Endometrial microvascular endothelial cells (primary cell): ENCODE data around the gene KHNYN. TPM values are rescaled to one million over a fixed set of nuclear protein-coding genes. Genes with fewer than 3 reads are reported as not detected.
"Not testable (repeated sequence)": the region's sequence is repeated elsewhere in the genome, so short reads cannot be mapped to it uniquely, and the experiment has no call there.

ENCODE experiments used
- in situ Hi-C: cut with HindIII; loops from 2 replicates; pipeline ENCODE4 v1.10.0; 2017; ENCODE audit warnings: low sequenced_read_pairs, low pct_unique_long_range_greater_than_20kb; ENCODE audit errors: inconsistent ontology term
- total RNA-seq: library from RNA; depleted of rRNA; stranded (reverse); fragments of >200 nt; gene quantifications from one replicate; pipeline ENCODE4 v1.2.3, GENCODE V29; 2015; ENCODE audit errors: inconsistent ontology term

Gene KHNYN
- total RNA-seq, 1 donor from 2014 or later, result 46.6 TPM

DNA sequence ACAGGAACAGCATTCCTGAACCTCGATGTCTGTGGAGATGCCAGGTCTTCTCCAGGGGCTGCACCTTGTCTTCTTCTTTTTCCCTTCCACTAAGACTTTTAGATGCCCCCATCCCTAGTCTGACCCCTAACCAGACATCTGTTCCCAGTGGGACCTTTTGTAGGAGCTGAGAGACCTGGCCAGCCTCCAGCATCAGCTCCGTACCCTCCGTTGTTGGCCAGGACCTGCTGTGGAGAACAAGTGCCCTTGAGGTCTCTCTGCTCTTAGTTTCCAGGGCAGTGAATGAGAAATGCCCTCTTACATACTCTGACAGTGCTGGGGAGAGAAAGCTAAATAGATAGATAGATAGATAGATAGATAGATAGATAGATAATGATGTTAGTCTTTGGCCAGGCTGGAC is 29.6 kb downstream of the KHNYN start:
- in situ Hi-C loops, result no loop called here

DNA sequence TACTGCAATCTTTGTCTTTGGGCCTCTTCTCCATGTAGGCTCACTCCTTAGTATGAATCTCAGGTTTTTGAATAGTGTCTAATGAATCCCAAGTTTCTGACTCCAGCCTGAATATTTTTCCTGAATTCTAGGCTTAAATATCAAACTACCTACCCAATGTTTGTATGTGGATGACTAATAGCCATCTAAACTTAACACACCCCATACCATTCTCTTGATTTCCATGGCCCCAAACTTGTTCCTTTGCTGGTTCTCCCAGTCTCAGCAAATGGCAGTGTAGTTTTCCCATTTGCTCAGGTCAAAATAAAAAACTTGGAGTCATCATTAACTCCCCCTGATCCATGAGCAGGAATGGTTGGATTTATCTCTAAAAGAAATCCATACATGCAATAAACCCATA is 31.6 kb downstream of the KHNYN start:
- in situ Hi-C loops, result no loop called here

DNA sequence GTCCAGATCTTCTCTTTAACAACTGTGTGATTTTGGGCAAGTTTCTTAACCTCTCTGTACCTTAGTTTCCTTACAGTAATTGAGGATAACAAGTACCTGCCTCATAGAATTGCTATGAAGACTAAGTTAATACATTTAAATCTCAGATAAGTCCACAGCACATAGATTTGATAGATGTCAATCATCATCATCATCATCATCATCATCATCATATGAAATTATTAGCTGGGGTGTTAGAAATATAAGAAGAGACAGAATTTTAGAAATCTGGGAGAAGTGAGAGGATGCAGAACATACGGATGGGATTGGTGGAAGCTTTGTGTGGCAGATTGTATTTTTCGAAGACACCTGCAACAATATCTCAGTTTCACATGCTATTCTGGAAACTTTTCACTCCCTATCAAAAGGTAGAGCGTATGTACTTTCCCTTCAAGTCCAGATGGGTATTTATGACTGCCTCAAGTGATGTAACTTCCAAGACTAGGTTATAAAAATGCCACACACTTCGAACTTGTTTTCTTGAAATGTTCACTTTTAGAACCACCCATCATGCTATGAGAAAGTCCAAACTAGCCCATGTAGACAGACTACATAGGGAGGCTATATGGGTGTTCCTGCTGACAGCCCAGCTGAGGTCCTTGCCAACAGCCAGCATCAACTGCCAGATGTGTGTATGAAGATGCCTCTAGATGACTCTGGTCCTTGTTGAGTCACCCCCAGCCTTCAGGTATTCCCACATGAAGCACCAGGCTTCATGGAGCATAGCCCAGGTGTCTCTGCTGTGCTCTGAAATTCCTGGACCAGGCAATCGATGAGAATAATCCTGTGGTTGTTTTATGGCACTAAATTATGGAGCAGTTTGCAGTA is 33.5 kb downstream of the KHNYN start:
- in situ Hi-C loops, result no loop called here

DNA sequence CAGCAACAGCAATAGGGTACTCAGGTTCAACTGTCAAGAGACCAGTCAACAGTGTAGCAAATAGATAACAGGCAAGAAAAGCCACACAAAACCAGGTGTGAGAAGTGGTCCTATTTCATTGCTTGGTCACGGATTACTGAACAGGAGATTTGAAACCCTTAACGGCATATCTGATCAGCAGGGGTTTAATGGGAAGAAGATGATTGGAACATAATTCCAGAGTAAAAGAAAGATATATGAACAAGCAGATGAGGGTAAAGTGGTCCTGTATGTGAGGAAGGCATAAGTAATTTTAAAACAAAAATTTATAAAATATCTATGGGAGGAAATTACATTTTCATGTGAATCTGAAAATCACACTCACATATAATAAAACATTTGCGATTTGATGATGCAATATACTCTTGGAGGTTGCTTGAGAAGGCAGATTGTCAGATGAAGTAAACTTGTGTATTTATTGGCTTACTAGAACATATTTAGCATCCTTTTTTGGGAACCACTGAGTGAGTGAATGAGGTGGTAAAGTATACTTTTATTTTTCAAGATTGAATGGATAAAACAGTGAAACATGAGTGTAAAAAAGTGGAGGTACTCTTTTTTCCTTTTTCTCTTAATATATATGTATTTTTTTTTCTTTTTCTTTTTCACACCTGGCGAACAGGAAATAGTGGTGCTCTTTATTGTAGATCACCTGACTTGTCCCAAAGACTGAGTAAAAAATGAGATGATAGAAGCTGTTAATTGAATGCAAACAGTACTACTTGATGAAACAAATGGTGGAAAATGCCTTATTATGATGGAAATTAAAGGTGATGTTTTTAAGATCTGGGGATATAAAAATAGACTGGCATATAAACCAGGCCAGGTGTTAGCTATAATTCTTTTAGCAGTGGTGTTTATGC is 34.4 kb downstream of the KHNYN start:
- in situ Hi-C loops, result no loop called here

DNA sequence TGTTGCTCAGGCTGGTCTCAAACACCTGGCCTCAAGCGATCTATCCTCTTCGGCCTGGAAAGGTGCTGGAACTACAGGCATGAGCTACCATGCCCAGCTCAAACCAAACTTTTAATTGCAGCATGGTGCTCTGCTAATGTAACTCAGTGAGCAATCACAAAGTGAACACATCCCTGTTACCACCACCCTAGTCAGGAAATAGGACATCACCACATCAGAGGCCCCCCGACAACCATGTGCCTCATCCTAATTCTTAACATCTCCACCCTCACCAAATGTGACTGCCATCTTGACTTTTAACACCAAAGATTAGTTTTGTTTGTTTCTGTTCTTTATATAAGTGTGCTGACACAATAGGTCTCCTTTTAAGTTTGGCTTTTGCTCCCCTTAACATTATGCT is 35.6 kb downstream of the KHNYN start:
- in situ Hi-C loops, result no loop called here

DNA sequence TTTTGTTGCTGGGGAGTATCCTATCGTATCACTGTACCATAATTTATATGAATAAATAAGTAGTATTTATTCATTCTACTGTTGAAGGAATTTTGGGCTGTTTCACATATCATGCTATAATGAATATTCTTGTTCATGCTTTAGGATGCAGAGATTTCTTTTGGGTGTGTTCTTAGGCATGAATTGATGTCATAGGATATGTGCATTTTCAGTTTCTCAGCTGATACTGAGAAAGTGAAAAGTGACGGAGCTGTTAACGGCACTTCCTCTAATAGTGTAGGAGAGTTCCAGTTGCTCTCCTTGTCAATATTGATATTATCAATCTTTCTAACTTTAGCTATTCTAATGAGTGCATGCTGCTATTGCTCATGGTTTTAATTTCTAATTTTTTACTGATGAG is 36.1 kb downstream of the KHNYN start:
- in situ Hi-C loops, result no loop called here

DNA sequence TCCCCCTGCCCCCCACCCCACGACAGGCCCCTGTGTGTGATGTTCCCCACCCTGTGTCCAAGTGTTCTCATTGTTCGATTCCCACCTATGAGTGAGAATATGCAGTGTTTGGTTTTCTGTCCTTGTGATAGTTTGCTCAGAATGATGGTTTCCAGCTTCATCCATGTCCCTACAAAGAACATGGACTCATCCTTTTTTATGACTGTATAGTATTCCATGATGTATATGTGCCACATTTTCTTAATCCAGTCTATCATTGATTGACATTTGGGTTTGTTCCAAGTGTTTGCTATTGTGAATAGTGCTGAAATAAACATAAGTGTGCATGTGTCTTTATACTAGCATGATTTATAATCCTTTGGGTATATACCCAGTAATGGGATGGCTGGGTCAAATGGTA is 40.7 kb downstream of the KHNYN start:
- in situ Hi-C loops, result not testable (repeated sequence)

DNA sequence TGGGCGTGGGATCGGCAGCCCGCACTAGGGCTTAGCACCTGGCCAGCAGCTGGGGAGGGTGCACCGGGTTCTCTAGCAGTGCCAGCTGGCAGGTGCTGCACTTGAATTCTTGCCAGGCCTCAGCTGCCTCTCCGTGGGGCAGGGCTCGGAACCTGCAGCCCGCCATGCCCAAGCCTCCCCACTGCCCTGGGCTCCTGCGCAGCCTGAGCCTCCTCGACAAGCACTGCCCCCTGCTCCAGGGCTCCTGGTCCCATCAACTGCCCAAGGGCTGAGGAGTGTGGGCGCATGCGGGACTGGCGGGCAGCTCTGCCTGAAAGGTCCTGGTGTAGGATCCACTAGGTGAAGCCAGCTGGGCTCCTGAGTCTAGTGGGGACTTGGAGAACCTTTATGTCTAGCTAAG is 43.5 kb downstream of the KHNYN start:
- in situ Hi-C loops, result no loop called here

DNA sequence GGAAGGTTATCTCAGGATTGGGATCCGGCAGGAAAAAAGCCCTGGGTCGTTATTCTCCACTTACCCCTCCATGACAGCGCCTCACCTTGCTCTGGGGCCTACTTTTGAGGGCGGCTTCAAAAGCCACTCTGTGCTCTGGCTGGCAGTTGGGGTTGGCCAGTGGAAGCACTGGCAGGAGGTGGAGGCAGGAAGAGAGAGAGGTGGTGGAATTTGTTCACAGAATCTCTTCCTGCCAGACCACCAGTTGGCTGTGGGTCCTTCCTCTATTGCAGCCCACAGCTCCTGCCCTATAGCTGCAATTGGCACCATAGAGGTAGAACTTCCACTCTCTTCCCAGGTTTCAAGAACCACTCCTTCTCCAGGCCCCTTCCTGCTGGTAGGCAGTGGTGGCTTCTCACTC is 45.5 kb downstream of the KHNYN start:
- in situ Hi-C loops, result no loop called here

DNA sequence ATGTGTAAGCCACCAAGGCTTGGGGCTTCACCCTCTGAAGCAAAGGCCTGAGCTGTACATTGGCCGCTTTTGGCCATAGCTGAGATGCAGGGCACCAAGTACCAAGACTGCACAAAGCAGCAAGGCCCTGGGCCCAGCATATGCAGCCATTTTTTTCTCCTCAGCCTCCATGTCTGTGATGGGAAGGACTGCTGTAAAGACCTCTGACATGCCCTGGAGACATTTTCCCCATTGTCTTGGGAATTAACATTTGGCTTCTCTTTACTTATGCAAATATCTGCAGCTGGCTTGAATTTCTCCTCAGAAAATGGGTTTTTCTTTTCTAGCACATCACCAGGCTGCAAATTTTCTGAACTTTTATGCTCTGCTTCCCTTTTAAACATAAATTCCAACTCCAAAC is 50.2 kb downstream of the KHNYN start:
- in situ Hi-C loops, result not testable (repeated sequence)

DNA sequence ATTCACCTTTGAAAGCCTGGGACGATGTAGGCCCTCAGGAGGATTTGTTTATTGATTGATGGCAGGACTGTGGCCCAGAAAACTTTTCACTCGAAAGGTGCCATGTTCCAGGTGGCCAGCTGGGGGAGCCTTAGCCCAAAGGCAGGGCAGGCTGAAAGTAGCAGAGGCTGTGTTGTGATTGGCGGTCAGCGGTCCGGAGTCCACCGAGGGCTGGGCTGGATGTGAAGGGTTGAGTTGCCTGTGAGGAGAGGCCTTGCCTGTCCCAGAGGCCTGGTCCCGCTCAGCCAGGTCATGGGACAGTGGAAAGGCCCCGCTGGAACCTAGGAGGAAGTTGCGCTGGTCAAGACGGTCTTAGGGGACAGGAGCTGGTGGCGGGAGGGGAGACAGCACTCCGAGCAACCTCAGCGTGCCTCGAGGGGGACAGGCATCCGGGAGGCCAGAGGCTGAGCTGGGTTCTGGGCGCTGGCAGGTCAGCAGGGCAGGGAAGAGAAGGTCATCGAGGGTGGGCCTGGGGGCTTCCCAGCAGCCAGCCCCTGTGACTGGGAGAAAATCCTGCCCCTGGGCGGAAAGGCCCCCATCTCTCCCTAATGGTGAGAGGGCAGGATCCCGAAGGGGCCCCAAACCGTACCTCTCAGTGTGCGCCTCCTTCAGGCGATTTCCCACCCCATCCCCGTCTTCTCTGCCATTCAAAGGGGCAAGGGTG is 52.0 kb downstream of the KHNYN start:
- in situ Hi-C loops, result no loop called here

DNA sequence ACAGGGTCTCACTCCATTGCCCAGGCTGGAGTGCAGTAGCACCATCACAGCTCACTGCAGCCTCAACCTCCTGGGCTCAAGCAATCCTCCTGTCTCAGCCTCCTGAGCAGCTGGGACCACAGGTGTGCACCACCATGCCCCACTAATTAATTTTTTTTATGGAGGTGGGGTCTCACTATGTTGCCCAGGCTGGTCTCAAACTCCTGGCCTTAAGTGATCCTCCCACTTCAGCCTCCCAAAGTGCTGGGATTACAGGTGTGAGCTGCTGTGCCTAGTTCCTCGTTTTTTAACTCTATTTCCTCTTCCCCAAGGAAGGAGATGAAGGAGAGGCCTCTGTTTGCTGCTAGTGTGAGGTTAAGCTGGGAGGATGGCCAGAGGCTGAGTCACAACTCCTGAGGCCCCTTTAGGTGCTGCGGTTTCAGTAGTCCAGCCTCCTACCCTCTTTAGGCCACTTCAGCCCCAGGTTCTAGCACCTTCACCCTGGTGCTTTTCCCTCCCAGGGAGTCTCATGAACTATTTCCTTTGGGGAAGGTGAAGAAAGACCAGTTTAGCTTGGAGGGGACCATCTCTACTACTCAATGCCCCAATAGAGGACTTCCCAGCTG is 53.0 kb downstream of the KHNYN start:
- in situ Hi-C loops, result not testable (repeated sequence)

DNA sequence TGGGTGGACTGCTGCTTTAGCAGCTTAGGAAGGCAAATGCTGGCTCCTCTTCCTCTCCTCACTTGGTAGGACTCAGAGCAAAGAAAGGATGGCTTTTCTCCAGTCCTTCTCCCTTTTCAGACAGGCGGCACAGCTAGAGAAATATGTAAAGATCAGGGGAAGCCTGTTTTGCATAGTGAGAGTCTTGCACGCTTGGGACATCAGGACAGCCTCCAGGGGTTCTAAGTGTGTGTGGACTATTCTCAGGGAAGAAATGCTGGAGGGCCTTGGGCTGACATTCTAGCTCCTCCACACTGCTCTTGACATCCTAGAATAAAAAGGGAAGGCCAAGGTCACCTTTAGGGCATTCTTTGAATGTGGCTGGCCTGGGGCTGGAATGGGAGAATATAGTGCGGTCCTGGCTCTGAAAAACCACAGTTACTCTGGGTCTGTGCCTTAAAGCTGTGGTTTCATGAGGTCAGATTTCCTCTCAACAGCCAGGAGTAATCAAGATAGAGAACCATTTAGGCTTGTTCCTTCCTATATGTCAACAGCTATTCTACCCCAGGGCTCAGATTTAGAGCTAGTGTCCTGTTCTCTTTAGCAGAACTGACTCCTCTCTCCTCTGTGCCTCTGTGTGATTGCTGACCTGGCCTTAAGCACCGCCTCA is 54.0 kb downstream of the KHNYN start:
- in situ Hi-C loops, result no loop called here

Other genes with a start within 250 kb of the KHNYN start
- 85.0 TPM for gene IPO4, start 241.1 kb upstream of the KHNYN start, total RNA-seq
- gene TM9SF1, start 234.5 kb upstream of the KHNYN start, total RNA-seq, result 83.3 TPM
- gene TSSK4, start 224.3 kb upstream of the KHNYN start, total RNA-seq, result not detected
- gene CHMP4A, start 216.5 kb upstream of the KHNYN start, total RNA-seq, result 30.0 TPM
- 2.3 TPM for gene MDP1, start 213.9 kb upstream of the KHNYN start, total RNA-seq
- gene NEDD8, start 197.6 kb upstream of the KHNYN start, total RNA-seq, result 193 TPM
- 144 TPM for gene GMPR2, start 197.0 kb upstream of the KHNYN start, total RNA-seq
- 68.5 TPM for gene TINF2, start 187.3 kb upstream of the KHNYN start, total RNA-seq
- not detected for gene TGM1, start 166.8 kb upstream of the KHNYN start, total RNA-seq
- 59.6 TPM for gene RABGGTA, start 158.4 kb upstream of the KHNYN start, total RNA-seq
- 23.2 TPM for gene DHRS1, start 130.2 kb upstream of the KHNYN start, total RNA-seq
- gene NOP9, start 130.1 kb upstream of the KHNYN start, total RNA-seq, result 28.9 TPM
- gene CIDEB, start 122.0 kb upstream of the KHNYN start, total RNA-seq, result 20.7 TPM
- gene LTB4R2, start 119.8 kb upstream of the KHNYN start, total RNA-seq, result 15.8 TPM
- gene LTB4R, start 118.5 kb upstream of the KHNYN start, total RNA-seq, result 22.6 TPM
- gene ADCY4, start 94.9 kb upstream of the KHNYN start, total RNA-seq, result 13.9 TPM
- 7.2 TPM for gene RIPK3, start 90.0 kb upstream of the KHNYN start, total RNA-seq
- gene NFATC4, start 61.8 kb upstream of the KHNYN start, total RNA-seq, result 11.9 TPM
- 6.9 TPM for gene NYNRIN, start 31.0 kb upstream of the KHNYN start, total RNA-seq
- 1.3 TPM for gene CBLN3, start 286 bp upstream of the KHNYN start, total RNA-seq
- gene SDR39U1, start 12.8 kb downstream of the KHNYN start, total RNA-seq, result 30.5 TPM
- not detected for gene CMA1, start 78.3 kb downstream of the KHNYN start, total RNA-seq
- gene CTSG, start 146.3 kb downstream of the KHNYN start, total RNA-seq, result not detected
- gene GZMH, start 179.7 kb downstream of the KHNYN start, total RNA-seq, result not detected
- gene GZMB, start 204.2 kb downstream of the KHNYN start, total RNA-seq, result not detected